Activated T-helper 1 cell treated with anti-CD3 and anti-CD28 coated beads, Interleukin-12 subunit alpha, Interleukin-12 subunit beta, Interleukin-2, Interleukin-4 antibody, amounts not matched to agents 30 ng/mL and 10 ng/mL and 1 ng/mL, durations not matched to agents 14 hours and 24 hours and 36 hours (primary cell): ENCODE measurements around the gene NDUFC1. TPM values are rescaled to one million over a fixed set of nuclear protein-coding genes. Genes with fewer than 3 reads are reported as not detected.
"Not testable (repeated sequence)": the region's sequence is repeated elsewhere in the genome, so short reads cannot be mapped to it uniquely, and the experiment has no call there.

Source experiments
- DNase-seq: peaks from one replicate; pipeline ENCODE4 v3.0.0; 2021; ENCODE audit warnings: low spot score
- H3K27ac Mint-ChIP-seq: one replicate; pipeline ENCODE4 v1.8.0; 2021; ENCODE audit warnings: mild to moderate bottlenecking, mixed read lengths
- H3K27me3 Mint-ChIP-seq: one replicate; pipeline ENCODE4 v1.8.0; 2022; ENCODE audit warnings: mild to moderate bottlenecking, moderate library complexity, mixed read lengths; ENCODE audit not compliant: insufficient read depth
- H3K36me3 Mint-ChIP-seq: one replicate; pipeline ENCODE4 v1.8.0; 2021; ENCODE audit warnings: low read depth, mixed read lengths
- H3K4me1 Mint-ChIP-seq: one replicate; pipeline ENCODE4 v1.8.0; 2021; ENCODE audit warnings: low read depth, mixed read lengths
- H3K4me3 Mint-ChIP-seq: one replicate; pipeline ENCODE4 v1.8.0; 2021; ENCODE audit warnings: mild to moderate bottlenecking, moderate library complexity, mixed read lengths
- H3K9me3 Mint-ChIP-seq: one replicate; pipeline ENCODE4 v1.8.0; 2021; ENCODE audit warnings: mixed read lengths
- intact Hi-C: fragments of 100-400 bp; cut with micrococcal nuclease; formaldehyde crosslinking; loops from one replicate; pipeline ENCODE4 v1.15.1; 2024
- total RNA-seq: library from RNA; stranded (reverse); gene quantifications from 2 replicates; pipeline ENCODE4 v1.2.3, GENCODE V29; 2022

NDUFC1 gene
- 53.1 and 54.5 TPM in 2 replicates for total RNA-seq

- peak; percentile 61 for DNase-seq
- Mint-ChIP-seq H3K9me3 (peaks cover 4% of the 10 kb centered on the region), H3K4me3 (peak within 1 kb of the TSS; percentile 95), H3K4me1 (peaks cover 69% of the 10 kb centered on the region), H3K27ac (peak within 1 kb of the TSS; percentile 97), H3K27me3 (no peaks in the 10 kb centered on the region), H3K36me3 (peaks cover 28% of the 10 kb centered on the region)
- intact Hi-C loops, result loop anchor here (1.0 to 5.0 kb wide), 10 partner anchors 29 to 287 kb away; partner anchors contain the start of genes NOCT and RAB33B
Measured at GRCh38 chr4:139301821-139302611, at the start of gene NDUFC1. TSS of gene NDUFC1 (minus strand) at chr4:139302477. CDS start at chr4:139295798, 6,679 bp downstream.

- Mint-ChIP-seq H3K4me3 (no peak overlapping the region), H3K4me1 (peaks cover 13% of the 10 kb centered on the region), H3K9me3 (no peaks in the 10 kb centered on the region), H3K36me3 (peaks cover 32% of the 10 kb centered on the region), H3K27me3 (no peaks in the 10 kb centered on the region), H3K27ac (no peak overlapping the region)
- no peak for DNase-seq
- intact Hi-C loops, result no loop called here
Measured at GRCh38 chr4:139337612-139338011, 35.3 kb upstream of the NDUFC1 start.

GRCh38 chr4:139333046-139333445, 30.8 kb upstream of the NDUFC1 start:
- DNase-seq, result no peak
- H3K9me3 Mint-ChIP-seq, result no peaks in the 10 kb centered on the region
- peak overlapping the region; percentile 56 for H3K27ac Mint-ChIP-seq
- H3K27me3 Mint-ChIP-seq, result no peaks in the 10 kb centered on the region
- intact Hi-C loops, result loop anchor here (2.0 kb wide), 1 partner anchor 16 kb away; no protein-coding TSS in a partner anchor
- H3K36me3 Mint-ChIP-seq, result peaks cover 37% of the 10 kb centered on the region
- H3K4me1 Mint-ChIP-seq, result peaks cover 34% of the 10 kb centered on the region
- no peak overlapping the region for H3K4me3 Mint-ChIP-seq

GRCh38 chr4:139331185-139331584, 28.9 kb upstream of the NDUFC1 start:
- Mint-ChIP-seq H3K4me1 (peaks cover 25% of the 10 kb centered on the region), H3K27me3 (no peaks in the 10 kb centered on the region), H3K27ac (no peak overlapping the region), H3K36me3 (peaks cover 30% of the 10 kb centered on the region), H3K9me3 (no peaks in the 10 kb centered on the region), H3K4me3 (no peak overlapping the region)
- intact Hi-C loops, result loop anchor here (2.0 kb wide), 1 partner anchor 28 kb away; the partner anchor contains the start of gene NDUFC1
- DNase-seq, result no peak

GRCh38 chr4:139330283-139330682, 28.0 kb upstream of the NDUFC1 start:
- Mint-ChIP-seq H3K9me3 (no peaks in the 10 kb centered on the region), H3K4me1 (peaks cover 25% of the 10 kb centered on the region), H3K27me3 (no peaks in the 10 kb centered on the region), H3K36me3 (peaks cover 29% of the 10 kb centered on the region), H3K27ac (no peak overlapping the region), H3K4me3 (no peak overlapping the region)
- intact Hi-C loops, result loop anchor here (2.0 kb wide), 1 partner anchor 27 kb away; the partner anchor contains the start of gene NDUFC1
- DNase-seq, result no peak

GRCh38 chr4:139329665-139330200, 27.5 kb upstream of the NDUFC1 start:
- DNase-seq, result no peak
- Mint-ChIP-seq H3K27me3 (no peaks in the 10 kb centered on the region), H3K36me3 (peaks cover 28% of the 10 kb centered on the region), H3K27ac (no peak overlapping the region), H3K4me3 (no peak overlapping the region), H3K9me3 (no peaks in the 10 kb centered on the region), H3K4me1 (peaks cover 25% of the 10 kb centered on the region)
- intact Hi-C loops, result loop anchor here (2.0 kb wide), 1 partner anchor 27 kb away; the partner anchor contains the start of gene NDUFC1

GRCh38 chr4:139324620-139325019, 22.3 kb upstream of the NDUFC1 start:
- Mint-ChIP-seq H3K4me1 (peaks cover 34% of the 10 kb centered on the region), H3K4me3 (no peak overlapping the region)

GRCh38 chr4:139322541-139322940, 20.3 kb upstream of the NDUFC1 start:
- Mint-ChIP-seq H3K36me3 (peaks cover 20% of the 10 kb centered on the region), H3K27ac (peak overlapping the region; percentile 41), H3K4me1 (peaks cover 31% of the 10 kb centered on the region)
- H3K27me3 Mint-ChIP-seq, H3K4me3 Mint-ChIP-seq, DNase-seq, H3K9me3 Mint-ChIP-seq, intact Hi-C loops: not testable (repeated sequence)

More at GRCh38 chr4:139324620-139325019, 22.3 kb upstream of the NDUFC1 start:
- H3K27ac Mint-ChIP-seq, result no peak overlapping the region
- no peaks in the 10 kb centered on the region for H3K27me3 Mint-ChIP-seq
- peaks cover 4% of the 10 kb centered on the region for H3K9me3 Mint-ChIP-seq
- intact Hi-C loops, result no loop called here
- H3K36me3 Mint-ChIP-seq, result peaks cover 31% of the 10 kb centered on the region
- no peak for DNase-seq

- H3K4me3 Mint-ChIP-seq, H3K9me3 Mint-ChIP-seq, DNase-seq, H3K27me3 Mint-ChIP-seq, intact Hi-C loops: not testable (repeated sequence)
- peaks cover 33% of the 10 kb centered on the region for H3K4me1 Mint-ChIP-seq
- H3K27ac Mint-ChIP-seq, result peak overlapping the region; percentile 4
- peaks cover 19% of the 10 kb centered on the region for H3K36me3 Mint-ChIP-seq
Measured at GRCh38 chr4:139322070-139322469, 19.8 kb upstream of the NDUFC1 start.

GRCh38 chr4:139319571-139319970, 17.3 kb upstream of the NDUFC1 start:
- Mint-ChIP-seq H3K27me3 (no peaks in the 10 kb centered on the region), H3K4me3 (no peak overlapping the region), H3K36me3 (peaks cover 27% of the 10 kb centered on the region), H3K4me1 (peaks cover 50% of the 10 kb centered on the region), H3K27ac (no peak overlapping the region), H3K9me3 (peaks cover 4% of the 10 kb centered on the region)
- DNase-seq, result no peak
- intact Hi-C loops, result no loop called here

- Mint-ChIP-seq H3K27me3 (no peaks in the 10 kb centered on the region), H3K27ac (no peak overlapping the region), H3K36me3 (peaks cover 31% of the 10 kb centered on the region), H3K4me1 (peaks cover 57% of the 10 kb centered on the region), H3K9me3 (peaks cover 4% of the 10 kb centered on the region), H3K4me3 (no peak overlapping the region)
- intact Hi-C loops, result loop anchor here (2.0 kb wide), 1 partner anchor 15 kb away; no protein-coding TSS in a partner anchor
- DNase-seq, result no peak
Measured at GRCh38 chr4:139317635-139318034, 15.4 kb upstream of the NDUFC1 start.

GRCh38 chr4:139316733-139317132, 14.5 kb upstream of the NDUFC1 start:
- peaks cover 57% of the 10 kb centered on the region for H3K4me1 Mint-ChIP-seq
- intact Hi-C loops, result loop anchor here (2.0 kb wide), 1 partner anchor 16 kb away; no protein-coding TSS in a partner anchor
- peak overlapping the region; percentile 9 for H3K4me3 Mint-ChIP-seq
- no peak for DNase-seq
- H3K27me3 Mint-ChIP-seq, result no peaks in the 10 kb centered on the region
- peak overlapping the region; percentile 11 for H3K27ac Mint-ChIP-seq
- no peaks in the 10 kb centered on the region for H3K9me3 Mint-ChIP-seq
- H3K36me3 Mint-ChIP-seq, result peaks cover 25% of the 10 kb centered on the region

GRCh38 chr4:139315221-139315675, 13.0 kb upstream of the NDUFC1 start:
- no peaks in the 10 kb centered on the region for H3K9me3 Mint-ChIP-seq
- peak overlapping the region; percentile 2 for H3K4me3 Mint-ChIP-seq
- intact Hi-C loops, result no loop called here
- H3K27me3 Mint-ChIP-seq, result no peaks in the 10 kb centered on the region
- H3K36me3 Mint-ChIP-seq, result peaks cover 20% of the 10 kb centered on the region
- no peak for DNase-seq
- peaks cover 63% of the 10 kb centered on the region for H3K4me1 Mint-ChIP-seq
- no peak overlapping the region for H3K27ac Mint-ChIP-seq
